AG20443 (cell line): ENCODE results near the gene RIMBP2.

ENCODE experiments used
- DNase-seq: peaks from one replicate; pipeline ENCODE4 v3.0.0; 2012; ENCODE audit warnings: low spot score, mixed read lengths

Gene RIMBP2

GRCh38 chr12:130501821-130502220 lies 214.3 kb downstream of the RIMBP2 start:
- DNase-seq, result no peak

GRCh38 chr12:130500835-130501330 lies 215.2 kb downstream of the RIMBP2 start:
- no peak for DNase-seq

GRCh38 chr12:130499474-130499873 lies 216.6 kb downstream of the RIMBP2 start:
- no peak for DNase-seq

GRCh38 chr12:130498589-130499385 lies 217.3 kb downstream of the RIMBP2 start:
- DNase-seq, result no peak

GRCh38 chr12:130497991-130498390 lies 218.1 kb downstream of the RIMBP2 start:
- no peak for DNase-seq

DNA sequence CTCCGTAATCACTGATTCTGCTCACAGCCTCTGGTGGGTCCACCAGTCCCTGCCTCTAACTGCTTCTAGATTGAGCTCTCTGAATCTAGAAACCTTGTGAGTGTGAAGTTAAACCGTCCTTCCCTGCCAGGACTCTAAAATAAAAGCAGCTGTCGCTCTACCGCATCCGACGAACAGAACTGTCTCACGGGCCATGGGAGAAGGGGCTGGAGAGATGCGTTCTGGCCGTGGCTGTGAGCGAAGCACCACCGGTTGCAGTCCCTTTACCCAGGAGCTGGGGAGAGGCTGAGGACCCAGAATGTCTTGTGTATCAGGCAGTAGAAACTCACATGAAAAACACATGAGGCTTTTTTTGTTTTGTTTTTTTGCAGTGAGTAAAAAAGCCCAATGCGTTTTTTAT lies 218.8 kb downstream of the RIMBP2 start:
- DNase-seq, result no peak

DNA sequence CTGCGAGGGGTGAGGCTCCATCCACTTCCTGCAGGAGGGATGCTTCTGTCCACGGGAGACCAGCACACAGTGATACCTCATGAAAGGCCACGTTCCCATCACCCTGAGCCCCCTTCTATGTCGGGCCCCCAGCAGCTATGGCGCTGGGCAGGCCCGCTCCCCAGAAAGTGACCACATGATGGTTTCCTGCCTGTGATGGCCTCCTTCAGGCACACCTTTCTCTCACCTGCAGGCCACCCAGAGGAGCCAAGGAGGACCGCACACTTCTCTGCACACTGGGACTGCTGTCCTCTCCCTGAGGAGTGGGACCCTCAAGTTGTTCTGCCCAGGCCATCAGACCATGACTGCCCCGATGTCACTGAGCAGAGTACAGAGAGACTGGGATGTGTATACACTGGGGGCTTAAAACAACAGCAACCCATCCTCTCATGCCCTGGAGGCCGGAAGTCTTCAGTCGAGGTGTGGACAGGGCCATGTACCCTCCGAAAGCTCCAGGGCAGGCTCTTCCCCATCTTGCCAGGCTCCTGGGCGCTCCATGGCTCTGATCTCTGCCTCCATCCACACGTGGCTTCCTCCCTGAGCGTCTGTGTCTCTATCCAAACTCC lies 219.5 kb downstream of the RIMBP2 start:
- DNase-seq, result no peak

- DNase-seq, result no peak
Observed at GRCh38 chr12:130495156-130495555, 220.9 kb downstream of the RIMBP2 start.

GRCh38 chr12:130494736-130495135 lies 221.4 kb downstream of the RIMBP2 start:
- no peak for DNase-seq

- no peak for DNase-seq
Observed at GRCh38 chr12:130493951-130494350, 222.1 kb downstream of the RIMBP2 start.

DNA sequence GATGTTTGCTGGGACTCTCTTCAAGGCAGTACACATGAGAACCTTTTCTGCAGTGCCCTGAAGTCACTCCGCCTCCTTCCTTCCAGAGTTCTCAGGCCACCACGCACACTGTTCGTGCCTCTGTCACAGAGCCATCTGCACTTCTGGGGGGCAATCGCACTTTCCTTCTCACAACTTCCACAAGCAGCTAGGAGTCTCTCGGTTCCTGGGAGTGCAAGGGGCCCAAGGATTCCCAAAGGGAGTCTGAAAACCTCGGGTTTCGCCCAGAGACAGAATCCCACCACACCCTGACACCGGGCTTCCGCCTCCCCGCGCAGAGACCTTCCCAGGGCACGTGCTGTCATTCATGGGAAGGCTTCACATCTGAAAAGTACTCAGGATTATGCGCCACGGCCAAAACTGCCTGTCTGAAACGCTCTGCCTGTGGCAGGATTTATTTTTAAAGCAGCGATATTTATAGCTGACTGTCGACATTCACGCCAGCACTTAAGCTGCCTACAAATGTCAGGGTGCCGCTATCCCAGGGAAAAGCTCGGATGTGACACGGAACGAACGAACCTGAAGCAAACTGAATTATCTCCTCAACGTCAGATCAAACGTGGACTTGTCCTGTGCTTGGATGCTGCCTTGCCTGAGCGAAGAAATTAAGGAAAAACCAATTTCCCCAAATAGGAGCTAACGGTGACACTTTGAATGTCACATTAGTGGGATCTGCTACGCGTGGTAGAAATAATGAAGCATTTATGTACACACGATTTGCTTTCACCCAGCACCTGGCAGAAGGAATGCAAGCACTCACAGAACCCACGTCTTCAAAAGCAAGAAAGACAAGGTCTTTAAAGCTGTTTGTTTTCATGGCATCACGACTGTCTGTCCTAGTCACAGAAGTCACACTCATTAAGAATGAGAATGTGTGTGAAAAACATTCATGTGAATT lies 224.4 kb downstream of the RIMBP2 start:
- no peak for DNase-seq

DNA sequence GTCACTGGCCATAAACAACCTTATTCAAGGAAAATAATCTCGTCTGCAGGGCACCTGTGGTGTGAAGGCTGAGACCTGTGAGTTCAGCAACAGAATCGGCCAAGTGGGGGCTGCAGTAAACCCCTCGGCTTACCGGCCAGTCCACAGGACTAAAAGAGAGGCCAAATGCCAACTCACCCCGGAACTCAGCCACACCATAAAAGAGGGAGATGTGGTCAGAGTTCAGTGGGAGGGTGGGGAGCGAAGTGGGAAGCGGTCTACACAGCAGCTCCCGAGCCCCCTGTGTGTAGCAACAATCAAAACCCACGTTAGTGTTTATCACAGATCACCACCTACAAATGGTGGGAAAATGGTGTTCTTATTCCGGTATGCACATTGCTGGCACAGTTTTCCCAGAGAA lies 225.4 kb downstream of the RIMBP2 start:
- DNase-seq, result no peak

- DNase-seq, result no peak
Observed at GRCh38 chr12:130489293-130489692, 226.8 kb downstream of the RIMBP2 start.

- no peak for DNase-seq
Observed at GRCh38 chr12:130488358-130488710, 227.8 kb downstream of the RIMBP2 start.

- DNase-seq, result no peak
Observed at GRCh38 chr12:130487636-130488357, 228.3 kb downstream of the RIMBP2 start.

GRCh38 chr12:130486891-130487416 lies 229.1 kb downstream of the RIMBP2 start:
- DNase-seq, result no peak

DNA sequence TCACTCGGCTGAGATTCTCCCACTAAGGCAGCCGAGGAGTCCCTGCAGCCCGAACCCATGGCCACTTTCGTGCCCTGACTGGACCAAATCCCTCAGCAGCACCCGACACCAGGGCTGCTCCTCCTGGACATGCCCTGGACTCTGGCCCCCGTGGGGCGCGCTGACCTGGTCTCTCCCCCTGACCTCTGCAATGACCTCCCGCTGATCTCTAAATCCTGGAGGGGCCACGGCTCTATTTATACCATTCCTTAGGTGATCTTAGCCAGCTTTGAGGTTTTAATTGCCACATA lies 230.0 kb downstream of the RIMBP2 start:
- no peak for DNase-seq

- DNase-seq, result no peak
Observed at GRCh38 chr12:130485291-130486145, 230.6 kb downstream of the RIMBP2 start.

GRCh38 chr12:130484221-130484620 lies 231.9 kb downstream of the RIMBP2 start:
- DNase-seq, result no peak

DNA sequence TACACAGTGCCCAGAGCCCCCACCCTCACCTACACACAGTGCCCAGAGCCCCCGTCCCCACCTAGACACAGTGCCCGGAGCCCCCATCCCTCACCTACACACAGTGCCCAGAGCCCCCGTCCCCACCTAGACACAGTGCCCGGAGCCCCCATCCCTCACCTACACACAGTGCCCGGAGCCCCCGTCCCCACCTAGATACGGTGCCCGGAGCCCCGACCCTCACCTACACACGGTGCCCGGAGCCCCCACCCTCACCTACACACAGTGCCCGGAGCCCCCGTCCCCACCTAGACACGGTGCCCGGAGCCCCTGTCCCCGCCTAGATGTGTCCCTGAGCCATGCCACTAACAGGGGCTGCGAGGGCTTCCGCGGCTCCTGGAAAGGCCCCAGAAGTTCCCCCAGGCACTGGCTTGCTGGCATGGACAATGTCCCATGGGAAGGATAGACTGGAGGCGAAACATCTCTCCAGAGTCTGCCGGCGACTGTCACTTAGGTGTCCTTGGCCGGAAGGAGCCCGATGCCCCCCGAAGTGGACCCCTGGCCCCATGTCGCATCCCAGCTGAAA lies 232.4 kb downstream of the RIMBP2 start:
- DNase-seq, result no peak

GRCh38 chr12:130482448-130482847 lies 233.7 kb downstream of the RIMBP2 start:
- DNase-seq, result no peak
